IMR-90 (cell line): ENCODE data around the gene EXO1. TPM values are rescaled to one million over a fixed set of nuclear protein-coding genes. Genes with fewer than 3 reads are reported as not detected.

Source experiments
- ATAC-seq: fragments of 200-7000 bp; cut with Tn5 transposase; 2 replicates; pipeline ENCODE4 v1.9.1; 2020; ENCODE audit warnings: low read depth, mild to moderate bottlenecking, moderate library complexity
- BruUV-seq: library from RNA; stranded (reverse); fragments of 400-500 nt; replicated peaks from 2 replicates; lab custom pipeline; 2021; lab: Mats Ljungman, UMichigan
- CTCF ChIA-PET: fragments of 300-600 bp; formaldehyde crosslinking; extraction: SDS; loops from one replicate; lab custom pipeline; 2021; ENCODE audit warnings: antibody characterized with exemption; lab: Yijun Ruan, JAX
- POLR2A ChIA-PET: fragments of 300-600 bp; sonication (Branson Sonifier 250); formaldehyde crosslinking; loops from one replicate; lab custom pipeline; 2022; ENCODE audit warnings: antibody characterized with exemption; ENCODE audit not compliant: unreplicated experiment; lab: Charles Lee
- DNase-seq: peaks from one replicate; pipeline ENCODE4 v3.0.0; 2013
- H2AFZ ChIP-seq: replicated peaks from 2 replicates; pipeline ENCODE3; 2013; ENCODE audit warnings: low read length, mild to moderate bottlenecking; ENCODE audit not compliant: poor library complexity
- H2AK5ac ChIP-seq: 2 replicates; pipeline ENCODE4 v1.6.1; 2013; ENCODE audit warnings: low read depth, low read length, inconsistent platforms
- H2AK9ac ChIP-seq: replicated peaks from 2 replicates; pipeline ENCODE3; 2013; ENCODE audit warnings: mild to moderate bottlenecking, low read depth, low read length, moderate library complexity; ENCODE audit not compliant: poor library complexity
- H2BK120ac ChIP-seq: 2 replicates; pipeline ENCODE4 v1.6.1; 2013; ENCODE audit warnings: low read depth, low read length, inconsistent platforms
- H2BK15ac ChIP-seq: 3 replicates; pipeline ENCODE4 v1.6.1; 2013; ENCODE audit warnings: low read depth, low read length, inconsistent platforms
- H2BK20ac ChIP-seq: 2 replicates; pipeline ENCODE4 v1.6.1; 2013; ENCODE audit warnings: low read depth, mild to moderate bottlenecking, inconsistent platforms, low read length, moderate library complexity
- H2BK5ac ChIP-seq: 2 replicates; pipeline ENCODE4 v1.6.1; 2013; ENCODE audit warnings: mild to moderate bottlenecking, low read depth, low read length, inconsistent platforms; ENCODE audit not compliant: poor library complexity, severe bottlenecking
- H3K14ac ChIP-seq: replicated peaks from 2 replicates; pipeline ENCODE4 v1.6.1; 2013; ENCODE audit warnings: low read depth, low read length, inconsistent platforms
- H3K18ac ChIP-seq: 2 replicates; pipeline ENCODE4 v1.6.1; 2013; ENCODE audit warnings: low read depth, low read length, control low read depth
- H3K23ac ChIP-seq: 2 replicates; pipeline ENCODE4 v1.6.1; 2013; ENCODE audit warnings: low read depth, low read length, inconsistent platforms
- H3K27ac ChIP-seq: 2 replicates; pipeline ENCODE4 v1.5.1; 2013; ENCODE audit warnings: mild to moderate bottlenecking, control low read depth, low read length; ENCODE audit not compliant: insufficient read depth
- H3K27me3 ChIP-seq: 2 replicates; pipeline ENCODE4 v1.6.1; 2013; ENCODE audit warnings: low read length; ENCODE audit not compliant: control insufficient read depth, insufficient read depth
- H3K36me3 ChIP-seq: 2 replicates; pipeline ENCODE4 v1.6.1; 2013; ENCODE audit warnings: low read length, mixed read lengths; ENCODE audit not compliant: control insufficient read depth, insufficient read depth
- H3K4ac ChIP-seq: 2 replicates; pipeline ENCODE4 v1.6.1; 2013; ENCODE audit warnings: low read depth, low read length, inconsistent platforms
- H3K4me1 ChIP-seq: 2 replicates; pipeline ENCODE4 v1.6.1; 2013; ENCODE audit warnings: low read length, mixed read lengths; ENCODE audit not compliant: control insufficient read depth, insufficient read depth
- H3K4me2 ChIP-seq: 2 replicates; pipeline ENCODE4 v1.6.1; 2013; ENCODE audit warnings: low read depth, mild to moderate bottlenecking, control low read depth, low read length, moderate library complexity
- H3K4me3 ChIP-seq: 2 replicates; pipeline ENCODE4 v1.5.1; 2013; ENCODE audit warnings: low read depth, mild to moderate bottlenecking, control low read depth, low read length, moderate library complexity; ENCODE audit not compliant: insufficient read depth
- H3K56ac ChIP-seq: 2 replicates; pipeline ENCODE4 v1.6.1; 2013; ENCODE audit warnings: low read length, inconsistent platforms; ENCODE audit not compliant: insufficient read depth; ENCODE audit errors: extremely low read depth
- H3K79me1 ChIP-seq, 2 experiments: 2 replicates each; pipeline ENCODE4 v1.6.1; 2013; ENCODE audit warnings: low read length in 2 of 2, inconsistent platforms in 1 of 2, low read depth in 1 of 2
- H3K9ac ChIP-seq: 2 replicates; pipeline ENCODE4 v1.6.1; 2013; ENCODE audit warnings: low read depth, low read length, control low read depth
- H3K9me1 ChIP-seq: 2 replicates; pipeline ENCODE4 v1.6.1; 2013; ENCODE audit warnings: low read length, inconsistent platforms; ENCODE audit not compliant: insufficient read depth
- H3K9me3 ChIP-seq: 2 replicates; pipeline ENCODE4 v1.6.1; 2013; ENCODE audit warnings: low read length; ENCODE audit not compliant: control insufficient read depth, insufficient read depth
- H4K20me1 ChIP-seq: 2 replicates; pipeline ENCODE4 v1.6.1; 2013; ENCODE audit warnings: low read length, inconsistent platforms; ENCODE audit not compliant: insufficient read depth
- H4K5ac ChIP-seq: 2 replicates; pipeline ENCODE4 v1.6.1; 2013; ENCODE audit warnings: mild to moderate bottlenecking, low read depth, low read length, control low read depth
- H4K8ac ChIP-seq, 2 experiments: 2 replicates each; pipeline ENCODE4 v1.6.1; 2013; ENCODE audit warnings: low read depth in 2 of 2, low read length in 2 of 2, control low read depth in 1 of 2, inconsistent platforms in 1 of 2
- H4K91ac ChIP-seq: 2 replicates; pipeline ENCODE4 v1.6.1; 2013; ENCODE audit warnings: low read depth, low read length, inconsistent platforms; ENCODE audit not compliant: insufficient read depth
- BHLHE40 ChIP-seq: fragments of 150-350 bp; IDR thresholded peaks from 2 replicates; pipeline ENCODE4 v1.6.1; 2016; ENCODE audit warnings: mild to moderate bottlenecking, low read depth, low read length
- CEBPB ChIP-seq: IDR thresholded peaks from 2 replicates; pipeline ENCODE4 v1.6.1; 2012; ENCODE audit warnings: low read depth, low read length, improper control_type of control experiment
- CHD1 ChIP-seq: IDR thresholded peaks from 2 replicates; pipeline ENCODE4 v1.6.1; 2012; ENCODE audit warnings: low read depth, low read length, improper control_type of control experiment
- ELK1 ChIP-seq: fragments of 150-350 bp; IDR thresholded peaks from 2 replicates; pipeline ENCODE4 v1.6.1; 2016; ENCODE audit warnings: low read depth, mild to moderate bottlenecking, low read length, moderate library complexity, borderline replicate concordance
- FOS ChIP-seq: fragments of 150-350 bp; IDR thresholded peaks from 2 replicates; pipeline ENCODE4 v1.6.1; 2016; ENCODE audit warnings: low read depth, low read length
- MAFK ChIP-seq: IDR thresholded peaks from 2 replicates; pipeline ENCODE4 v1.6.1; 2012; ENCODE audit warnings: low read depth, low read length, improper control_type of control experiment
- MAZ ChIP-seq: IDR thresholded peaks from 2 replicates; pipeline ENCODE4 v1.6.1; 2012; ENCODE audit warnings: low read depth, mild to moderate bottlenecking, low read length, improper control_type of control experiment, moderate library complexity, borderline replicate concordance
- NFE2L2 ChIP-seq: fragments of 150-350 bp; IDR thresholded peaks from 2 replicates; pipeline ENCODE4 v1.6.1; 2016; ENCODE audit warnings: low read depth, mild to moderate bottlenecking, low read length
- POLR2A ChIP-seq: IDR thresholded peaks from 2 replicates; pipeline ENCODE4 v1.6.1; 2012; ENCODE audit warnings: mild to moderate bottlenecking, low read depth, low read length
- RAD21 ChIP-seq: IDR thresholded peaks from 2 replicates; pipeline ENCODE4 v1.6.1; 2012; ENCODE audit warnings: low read length, improper control_type of control experiment
- RCOR1 ChIP-seq: IDR thresholded peaks from 2 replicates; pipeline ENCODE4 v1.6.1; 2012; ENCODE audit warnings: mild to moderate bottlenecking, low read length, improper control_type of control experiment; ENCODE audit not compliant: insufficient replicate concordance
- RFX5 ChIP-seq: IDR thresholded peaks from 2 replicates; pipeline ENCODE4 v1.8.0; 2012; ENCODE audit warnings: low read depth, mild to moderate bottlenecking, low read length, moderate library complexity
- SMC3 ChIP-seq: fragments of 150-350 bp; IDR thresholded peaks from 2 replicates; pipeline ENCODE4 v1.6.1; 2016; ENCODE audit warnings: low read depth, mild to moderate bottlenecking, antibody characterized with exemption, low read length, moderate library complexity
- WGBS, 2 experiments: methylation state at CpG; one replicate each; pipeline versions ENCODE4 v1.1.5 to v1.1.7; 2013; ENCODE audit warnings: missing lambda C conversion rate in 2 of 2; ENCODE audit not compliant: insufficient read length in 1 of 2; ENCODE audit errors: extremely low coverage in 2 of 2; 5-methylcytosine and 5-hydroxymethylcytosine counted together
- dilution Hi-C: fragments of 300-500 bp; cut with HindIII; formaldehyde crosslinking; loops from one replicate; pipeline ENCODE4 v1.14.3; 2018; ENCODE audit warnings: low sequenced_read_pairs; ENCODE audit not compliant: unreplicated experiment
- in situ Hi-C: fragments of 300-500 bp; cut with MboI; formaldehyde crosslinking; loops from 3 replicates; pipeline ENCODE4 v1.14.3; 2019; ENCODE audit warnings: low sequenced_read_pairs, inconsistent platforms, mixed read lengths
- intact Hi-C: fragments of 100-400 bp; cut with micrococcal nuclease; formaldehyde crosslinking; loops from 2 replicates; pipeline ENCODE4 v1.10.0; 2022
- polyA plus RNA-seq, 3 experiments: library from polyadenylated mRNA; depleted of rRNA; stranded (reverse); fragments of >200 nt; gene quantifications; 2 replicates each; pipeline ENCODE4 v1.2.3, GENCODE V29; 2012; ENCODE audit warnings: low replicate concordance in 1 of 3
- total RNA-seq: library from RNA; depleted of rRNA; stranded (reverse); fragments of >200 nt; gene quantifications from 2 replicates; pipeline ENCODE4 v1.2.3, GENCODE V29; 2012
- TF ChIP-seq, protein P1 (sequence below): conservative IDR thresholded peaks from 2 replicates; pipeline ENCODE4 v1.5.1; 2012; ENCODE audit warnings: mild to moderate bottlenecking, low read depth, low read length, improper control_type of control experiment

Gene EXO1
- total and polyA plus RNA-seq, 2 of the 4 experiments (the other 2 are of a cell fraction): 5.1 to 12.9 TPM

- TF ChIP-seq NFE2L2: no peak
- no peak for TF ChIP-seq CHD1
- no peak for TF ChIP-seq MAFK
- no peak for TF ChIP-seq BHLHE40
Observed at GRCh38 chr1:241838897-241839296, 9.1 kb upstream of the EXO1 start (continued).

GRCh38 chr1:241839369-241839979 is 8.5 kb upstream of the EXO1 start:
- dilution Hi-C loops: no loop called here

More at GRCh38 chr1:241839369-241839979, 8.5 kb upstream of the EXO1 start:
- no CpG with 5 or more reads among the region's 6 CpGs for WGBS, 2 experiments
- Histone ChIP-seq H4K20me1 (peaks cover 2% of the 10 kb centered on the region; the same call in 1 of the 2 replicates), H2BK120ac (peak overlapping the region; percentile 91), H4K8ac (peak overlapping the region; percentile 32 to 46; a peak in 3 of 4 replicates), H2BK20ac (peak overlapping the region; percentile 94), H3K18ac (peak overlapping the region; percentile 62; the same call in 1 of the 2 replicates), H2BK15ac (peak overlapping the region; percentile 87), H3K36me3 (no peaks in the 10 kb centered on the region), H3K4me3 (no peak overlapping the region), H3K23ac (peak overlapping the region; percentile 58; the same call in 1 of the 2 replicates), H3K79me1 (no peaks in the 10 kb centered on the region), H3K4me2 (no peak overlapping the region), H2AK9ac (no peak overlapping the region), H4K5ac (peak overlapping the region; percentile 32; the same call in 1 of the 2 replicates), H3K27me3 (no peaks in the 10 kb centered on the region), H3K4ac (peak overlapping the region; percentile 80), H3K9me3 (no peaks in the 10 kb centered on the region), H3K9ac (no peak overlapping the region), H3K4me1 (peaks cover 14% of the 10 kb centered on the region), H2AFZ (no peak overlapping the region), H3K14ac (peak overlapping the region; percentile 72; the same call in 1 of the 2 replicates), H3K9me1 (peaks cover 7% of the 10 kb centered on the region), H2AK5ac (peak overlapping the region; percentile 71), H4K91ac (peak overlapping the region; percentile 88), H3K27ac (peak overlapping the region; percentile 66; the same call in 1 of the 2 replicates), H2BK5ac (peak overlapping the region; percentile 100), H3K56ac (no peak overlapping the region)
- CTCF ChIA-PET: interaction anchor here (0.6 kb wide), 1 partner anchor 356 kb away, joined by 3 read pairs; no protein-coding TSS in a partner anchor
- DNase-seq: no peak
- no peak for TF ChIP-seq CHD1
- no peak for TF ChIP-seq NFE2L2
- TF ChIP-seq CEBPB: no peak
- TF ChIP-seq, protein P1, sequence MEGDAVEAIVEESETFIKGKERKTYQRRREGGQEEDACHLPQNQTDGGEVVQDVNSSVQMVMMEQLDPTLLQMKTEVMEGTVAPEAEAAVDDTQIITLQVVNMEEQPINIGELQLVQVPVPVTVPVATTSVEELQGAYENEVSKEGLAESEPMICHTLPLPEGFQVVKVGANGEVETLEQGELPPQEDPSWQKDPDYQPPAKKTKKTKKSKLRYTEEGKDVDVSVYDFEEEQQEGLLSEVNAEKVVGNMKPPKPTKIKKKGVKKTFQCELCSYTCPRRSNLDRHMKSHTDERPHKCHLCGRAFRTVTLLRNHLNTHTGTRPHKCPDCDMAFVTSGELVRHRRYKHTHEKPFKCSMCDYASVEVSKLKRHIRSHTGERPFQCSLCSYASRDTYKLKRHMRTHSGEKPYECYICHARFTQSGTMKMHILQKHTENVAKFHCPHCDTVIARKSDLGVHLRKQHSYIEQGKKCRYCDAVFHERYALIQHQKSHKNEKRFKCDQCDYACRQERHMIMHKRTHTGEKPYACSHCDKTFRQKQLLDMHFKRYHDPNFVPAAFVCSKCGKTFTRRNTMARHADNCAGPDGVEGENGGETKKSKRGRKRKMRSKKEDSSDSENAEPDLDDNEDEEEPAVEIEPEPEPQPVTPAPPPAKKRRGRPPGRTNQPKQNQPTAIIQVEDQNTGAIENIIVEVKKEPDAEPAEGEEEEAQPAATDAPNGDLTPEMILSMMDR: no peak
- TF ChIP-seq ELK1: no peak
- no peak for TF ChIP-seq SMC3
- no peak for TF ChIP-seq POLR2A
- TF ChIP-seq FOS: no peak
- TF ChIP-seq MAZ: no peak
- no peak for TF ChIP-seq BHLHE40
- no peak for TF ChIP-seq RFX5
- TF ChIP-seq RCOR1: no peak
- TF ChIP-seq RAD21: no peak
- TF ChIP-seq MAFK: no peak
- intact Hi-C loops: no loop called here
- no TSS peak for BruUV-seq
- in situ Hi-C loops: loop anchor here (5.0 kb wide), 2 partner anchors 227 to 317 kb away; no protein-coding TSS in a partner anchor
- POLR2A ChIA-PET: no interaction called here
- no peak for ATAC-seq
